K562 (cell line): Measurements from ENCODE around the gene OXLD1. TPM values are rescaled to one million over a fixed set of nuclear protein-coding genes. Genes with fewer than 3 reads are reported as not detected.

Source experiments
- ATAC-seq: fragments of 200-7000 bp; cut with Tn5 transposase; 3 replicates; pipeline ENCODE4 v1.9.1; 2020; ENCODE audit warnings: moderate library complexity
- BruUV-seq: library from RNA; stranded (reverse); fragments of 400-500 nt; replicated peaks from 2 replicates; lab custom pipeline; 2021; lab: Mats Ljungman, UMichigan
- CTCF ChIA-PET: fragments of 300-600 bp; formaldehyde crosslinking; extraction: SDS; loops from one replicate; lab custom pipeline; 2021; ENCODE audit warnings: low intra/inter-chr PET ratio; lab: Yijun Ruan, JAX
- POLR2A ChIA-PET: fragments of 300-600, 350-650 bp; sonication (Branson Sonifier 250); formaldehyde crosslinking; extraction: SDS; loops from one replicate; lab custom pipeline; 2021; ENCODE audit warnings: antibody characterized with exemption, inconsistent platforms; lab: Yijun Ruan, JAX
- DNase-seq, 4 experiments: peaks; one replicate each; pipeline versions ENCODE4 v3.0.0 to v3.0.0-alpha.2; 2011 to 2018; ENCODE audit warnings: low spot score in 3 of 4, mixed read lengths in 3 of 4; ENCODE audit errors: extremely low read depth in 1 of 4
- FAIRE-seq: peaks from 2 replicates; lab custom pipeline; 2011; peaks lifted over from hg19 to GRCh38; lab: Jason Lieb, UNC
- H2AFZ ChIP-seq: 2 replicates; pipeline ENCODE4 v1.6.0; 2011; ENCODE audit warnings: low read depth, low read length, control low read depth, inconsistent platforms
- H3K27ac ChIP-seq: fragments of 200-600 bp; 3 replicates; pipeline ENCODE4 v1.8.0; 2011; ENCODE audit warnings: low read depth, mild to moderate bottlenecking, control low read depth, inconsistent platforms, low read length, moderate library complexity, mixed read lengths; ENCODE audit errors: extremely low read depth
- H3K27me3 ChIP-seq, 2 experiments: fragments of 300-600 bp in 1 of 2; 2 replicates in 1 of 2; 3 replicates in 1 of 2; pipeline versions ENCODE4 v1.6.0 to v1.8.0; 2011; ENCODE audit warnings: inconsistent platforms in 2 of 2, low read length in 2 of 2, mild to moderate bottlenecking in 1 of 2, mixed read lengths in 1 of 2, moderate library complexity in 1 of 2; ENCODE audit not compliant: control insufficient read depth in 2 of 2, insufficient read depth in 2 of 2
- H3K36me3 ChIP-seq: fragments of 300-600 bp; 3 replicates; pipeline ENCODE4 v1.8.0; 2011; ENCODE audit warnings: mild to moderate bottlenecking, low read length, inconsistent platforms; ENCODE audit not compliant: control insufficient read depth, insufficient read depth
- H3K4me1 ChIP-seq, 2 experiments: fragments of 200-600 bp in 1 of 2; replicated peaks in 1 of 2; 2 replicates in 1 of 2; 3 replicates in 1 of 2; pipeline versions ENCODE4 v1.5.1 to v1.8.0; 2011; ENCODE audit warnings: inconsistent platforms in 2 of 2, low read length in 2 of 2, mild to moderate bottlenecking in 1 of 2, mixed read lengths in 1 of 2, moderate library complexity in 1 of 2; ENCODE audit not compliant: control insufficient read depth in 2 of 2, insufficient read depth in 2 of 2
- H3K4me2 ChIP-seq: 2 replicates; pipeline ENCODE4 v1.6.1; 2011; ENCODE audit warnings: low read length, control low read depth, inconsistent platforms, mixed read lengths; ENCODE audit not compliant: insufficient read depth
- H3K4me3 ChIP-seq: fragments of 200-600 bp; sonication (generic), shearing (Covaris generic); 2 replicates; pipeline ENCODE4 v1.5.1; 2016; ENCODE audit warnings: control low read depth, inconsistent platforms
- H3K79me2 ChIP-seq: fragments of 200-600 bp; 3 replicates; pipeline ENCODE4 v1.8.0; 2011; ENCODE audit warnings: low read length, inconsistent platforms; ENCODE audit not compliant: control insufficient read depth, insufficient read depth
- H3K9ac ChIP-seq, 2 experiments: 2 replicates each; pipeline versions ENCODE4 v1.6.0 to v1.6.1; 2011; ENCODE audit warnings: low read depth in 2 of 2, low read length in 2 of 2, control low read depth in 1 of 2, inconsistent platforms in 1 of 2, mild to moderate bottlenecking in 1 of 2, mixed read lengths in 1 of 2; ENCODE audit not compliant: insufficient read depth in 1 of 2
- H3K9me1 ChIP-seq: one replicate; pipeline ENCODE4 v1.6.0; 2011; ENCODE audit warnings: inconsistent platforms, mild to moderate bottlenecking, low read length, moderate library complexity; ENCODE audit not compliant: control insufficient read depth, insufficient read depth
- H3K9me3 ChIP-seq: replicated peaks from 2 replicates; pipeline ENCODE4 v1.5.1; 2011; ENCODE audit warnings: low read depth, low read length, inconsistent platforms; ENCODE audit not compliant: control insufficient read depth, insufficient read depth
- H4K20me1 ChIP-seq: replicated peaks from 2 replicates; pipeline ENCODE4 v1.6.1; 2011; ENCODE audit warnings: low read length, inconsistent platforms, mixed read lengths; ENCODE audit not compliant: control insufficient read depth, insufficient read depth
- GABPA ChIP-seq: fragments of 200-800 bp; sonication (Bioruptor generic); conservative IDR thresholded peaks from 2 replicates; pipeline ENCODE4 v1.6.1; 2016; ENCODE audit warnings: low read depth, missing genetic modification characterization, missing compliant biosample characterization
- HNRNPUL1 ChIP-seq: fragments of 200-400 bp; formaldehyde crosslinking; IDR thresholded peaks from 2 replicates; pipeline ENCODE4 v1.6.1; 2017; ENCODE audit warnings: low read length
- POLR2G ChIP-seq: fragments of 200-400 bp; formaldehyde crosslinking; IDR thresholded peaks from 2 replicates; pipeline ENCODE4 v1.6.1; 2017; ENCODE audit warnings: low read depth, mild to moderate bottlenecking, antibody characterized with exemption, low read length, moderate library complexity
- RBFOX2 ChIP-seq: fragments of 200-400 bp; formaldehyde crosslinking; IDR thresholded peaks from 2 replicates; pipeline ENCODE4 v1.6.1; 2017; ENCODE audit warnings: low read depth, mild to moderate bottlenecking, low read length, moderate library complexity
- ZNF511 ChIP-seq: sonication (generic); formaldehyde crosslinking; IDR thresholded peaks from 2 replicates; pipeline ENCODE4 v1.8.0; 2022; ENCODE audit warnings: mild to moderate bottlenecking, missing genetic modification reagents
- WGBS: fragments of 100-300 bp; shearing (Covaris generic); methylation state at CpG from one replicate; pipeline ENCODE4 v1.1.6; 2016; ENCODE audit warnings: low coverage, mixed read lengths; ENCODE audit not compliant: insufficient coverage; ENCODE audit errors: missing lambda C conversion rate; 5-methylcytosine and 5-hydroxymethylcytosine counted together
- in situ Hi-C: fragments of 300-500 bp; cut with MboI; formaldehyde crosslinking; loops from 4 replicates; pipeline ENCODE4 v1.15.0; 2018; ENCODE audit warnings: inconsistent platforms, mixed read lengths
- intact Hi-C: fragments of 100-400 bp; cut with micrococcal nuclease; formaldehyde crosslinking; loops from 2 replicates; pipeline ENCODE4 v1.14.2; 2022
- polyA plus RNA-seq, 8 experiments: library from polyadenylated mRNA; depleted of rRNA in 4 of 8; stranded (reverse) in 5 of 8; unstranded in 3 of 8; fragments of >200 nt; fragmentation: Nextera tagmentation in 2 of 8; fragmentation: Illumina TruSeq in 1 of 8; extraction: Ambion mirVana in 2 of 8; extraction: Trizol in 1 of 8; gene quantifications; 2 replicates each; pipeline versions ENCODE4 v1.2.1 to v1.2.3, GENCODE V29; 2011 to 2014; ENCODE audit warnings: inconsistent platforms in 1 of 8, missing spikeins in 1 of 8
- total RNA-seq, 7 experiments: library from RNA; depleted of rRNA in 6 of 7; stranded (reverse); fragments of >200 nt in 6 of 7; fragmentation: Illumina TruSeq in 2 of 7; extraction: Trizol in 2 of 7; gene quantifications; 2 replicates each; pipeline versions ENCODE4 v1.2.1 to v1.2.3, GENCODE V29; 2011 to 2021; ENCODE audit warnings: low replicate concordance in 1 of 7

The OXLD1 gene
- total and polyA plus RNA-seq, 9 of the 15 experiments (the other 6 are each of a cell fraction or from before 2014, with no cell fraction given), result 4.4 to 115 (median 29.3) TPM

DNA sequence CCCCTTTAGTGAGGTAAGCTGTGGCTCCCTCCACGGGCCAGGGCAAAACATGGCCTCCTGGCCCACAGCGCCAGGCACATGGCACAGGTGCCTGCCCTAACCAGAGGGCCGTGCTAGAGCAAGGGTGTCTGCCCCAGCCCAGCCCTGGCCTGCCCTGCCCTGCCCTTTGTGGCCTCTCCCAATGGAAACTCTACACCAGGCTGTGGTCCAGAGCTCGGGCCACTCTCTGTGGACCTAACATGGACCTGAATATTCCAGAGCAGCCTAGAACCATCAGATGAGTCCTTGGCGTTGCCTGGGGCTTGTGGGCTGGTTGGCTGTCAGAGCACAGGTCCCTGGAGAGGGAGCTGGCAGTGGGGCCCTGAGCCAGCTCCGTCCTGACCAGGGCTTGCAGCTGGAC, 28.8 kb upstream of the OXLD1 start:
- H3K36me3 ChIP-seq, result peaks cover 96% of the 10 kb centered on the region
- H3K4me1 ChIP-seq, result peaks cover 0 to 41% of the 10 kb centered on the region in 2 experiments; a peak in 2 of 5 replicates
- H3K9me3 ChIP-seq, result no peaks in the 10 kb centered on the region
- no peak overlapping the region for H3K4me3 ChIP-seq
- 0 out of 2 replicates have a peak, but pooled peaks cover 5% of the 10 kb centered on the region for H4K20me1 ChIP-seq
- H3K27me3 ChIP-seq, result no peaks in the 10 kb centered on the region
- POLR2A ChIA-PET, result interaction anchor here (0.5 to 2.4 kb wide), 5 partner anchors 11 to 191 kb away, joined by 3 to 24 read pairs (median 3); partner anchors contain the start of genes ARL16 and HGS
- no peak overlapping the region for H3K4me2 ChIP-seq
- H3K27ac ChIP-seq, result no peak overlapping the region
- ATAC-seq, result no peak
- TF ChIP-seq RBFOX2 (peak; percentile 10; the same call in 1 of the 2 replicates), GABPA (tag) (no peak)
- peaks cover 4% of the 10 kb centered on the region for H3K79me2 ChIP-seq
- no peak overlapping the region for H3K9ac ChIP-seq
- no peak for DNase-seq
- FAIRE-seq, result no peak
- in situ Hi-C loops (no loop called here), intact Hi-C loops (no loop called here)
- CTCF ChIA-PET, result no interaction called here
- H2AFZ ChIP-seq, result no peak overlapping the region
- BruUV-seq, result no TSS peak
- 93% methylated on average over 5 of the region's 6 CpGs for WGBS
- no peaks in the 10 kb centered on the region for H3K9me1 ChIP-seq

- H3K27me3 ChIP-seq, result no peaks in the 10 kb centered on the region
- no peak for FAIRE-seq
- TF ChIP-seq ZNF511 (CRISPR knock-in tag), result no peak
- peak; percentile 52; the same call in 1 of the 2 replicates for TF ChIP-seq POLR2G
- no peak for TF ChIP-seq HNRNPUL1
- TF ChIP-seq, all 486 proteins: peak for 1
- BruUV-seq, result no TSS peak
- no peak overlapping the region for H3K9ac ChIP-seq
- H3K4me1 ChIP-seq, result peaks cover 0 to 44% of the 10 kb centered on the region in 2 experiments; a peak in 2 of 5 replicates
- H3K27ac ChIP-seq, result no peak overlapping the region
- no peak for DNase-seq
- peaks cover 3% of the 10 kb centered on the region for H3K9me1 ChIP-seq
- intact Hi-C loops, result no loop called here
- peaks cover 4% of the 10 kb centered on the region for H3K79me2 ChIP-seq
- 0 out of 2 replicates have a peak, but pooled peaks cover 5% of the 10 kb centered on the region for H4K20me1 ChIP-seq
- POLR2A ChIA-PET, result interaction anchor here (0.5 to 2.4 kb wide), 3 partner anchors 10 to 192 kb away, joined by 3 to 24 read pairs (median 3); partner anchors contain the start of genes ARL16 and HGS
- in situ Hi-C loops, result no loop called here
- peaks cover 98% of the 10 kb centered on the region for H3K36me3 ChIP-seq
- WGBS, result 82% methylated on average over 7 of the region's 19 CpGs
- no peak overlapping the region for H2AFZ ChIP-seq
- no peak overlapping the region for H3K4me3 ChIP-seq
- ATAC-seq, result no peak
- CTCF ChIA-PET, result no interaction called here
- H3K4me2 ChIP-seq, result no peak overlapping the region
- no peaks in the 10 kb centered on the region for H3K9me3 ChIP-seq
Observed at GRCh38 chr17:81694810-81695209, 28.4 kb upstream of the OXLD1 start.
